Thyroid gland (tissue), 4 donors: ENCODE results near the gene NPAS2.

Experiments
- POLR2A ChIP-seq, 2 donors: fragments of 450-650 bp; IDR thresholded peaks; one replicate each; pipeline ENCODE4 v1.6.1; 2017; ENCODE audit warnings: antibody characterized with exemption in 2 of 2, mild to moderate bottlenecking in 2 of 2, moderate library complexity in 1 of 2
- TF ChIP-seq, protein P1 (sequence below), 6 experiments: fragments of 200-600 bp in 3 of 6; fragments of 450-650 bp in 3 of 6; sonication (generic) in 3 of 6; IDR thresholded peaks; one replicate each; pipeline ENCODE4 v1.5.1; 2016 to 2019; ENCODE audit warnings: antibody characterized with exemption in 6 of 6, mild to moderate bottlenecking in 2 of 6, inconsistent platforms in 1 of 6, moderate library complexity in 1 of 6

DNA sequence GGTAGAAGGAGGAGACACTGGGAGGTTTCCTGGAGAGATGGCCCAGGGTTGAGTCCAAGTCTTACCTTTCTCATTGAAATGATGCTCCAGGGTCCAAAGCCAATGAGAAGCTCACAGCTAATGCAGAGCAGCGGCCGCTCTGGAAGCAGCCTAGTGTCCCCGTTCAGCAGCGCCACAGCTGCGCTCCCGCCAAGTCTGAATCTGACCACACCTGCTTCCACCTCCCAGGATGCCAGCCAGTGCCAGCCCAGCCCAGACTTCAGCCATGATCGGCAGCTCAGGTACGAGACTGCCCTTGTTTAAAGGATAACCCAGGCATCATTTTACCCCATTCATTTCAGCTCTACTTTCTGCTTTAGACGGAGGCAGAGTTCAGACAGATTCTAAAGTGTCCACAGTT is 170.2 kb downstream of the NPAS2 start:
- no peak for TF ChIP-seq POLR2A (IDR thresholded peaks at IDR 0.05)
- TF ChIP-seq, protein P1, sequence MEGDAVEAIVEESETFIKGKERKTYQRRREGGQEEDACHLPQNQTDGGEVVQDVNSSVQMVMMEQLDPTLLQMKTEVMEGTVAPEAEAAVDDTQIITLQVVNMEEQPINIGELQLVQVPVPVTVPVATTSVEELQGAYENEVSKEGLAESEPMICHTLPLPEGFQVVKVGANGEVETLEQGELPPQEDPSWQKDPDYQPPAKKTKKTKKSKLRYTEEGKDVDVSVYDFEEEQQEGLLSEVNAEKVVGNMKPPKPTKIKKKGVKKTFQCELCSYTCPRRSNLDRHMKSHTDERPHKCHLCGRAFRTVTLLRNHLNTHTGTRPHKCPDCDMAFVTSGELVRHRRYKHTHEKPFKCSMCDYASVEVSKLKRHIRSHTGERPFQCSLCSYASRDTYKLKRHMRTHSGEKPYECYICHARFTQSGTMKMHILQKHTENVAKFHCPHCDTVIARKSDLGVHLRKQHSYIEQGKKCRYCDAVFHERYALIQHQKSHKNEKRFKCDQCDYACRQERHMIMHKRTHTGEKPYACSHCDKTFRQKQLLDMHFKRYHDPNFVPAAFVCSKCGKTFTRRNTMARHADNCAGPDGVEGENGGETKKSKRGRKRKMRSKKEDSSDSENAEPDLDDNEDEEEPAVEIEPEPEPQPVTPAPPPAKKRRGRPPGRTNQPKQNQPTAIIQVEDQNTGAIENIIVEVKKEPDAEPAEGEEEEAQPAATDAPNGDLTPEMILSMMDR (IDR thresholded peaks at IDR 0.05) = no peak
